ENCODE measurements around the gene CDY1.
"Not testable (repeated sequence)": the region's sequence is repeated elsewhere in the genome, so short reads cannot be mapped to it uniquely, and the experiment has no call there.

The CDY1 gene, protein sequence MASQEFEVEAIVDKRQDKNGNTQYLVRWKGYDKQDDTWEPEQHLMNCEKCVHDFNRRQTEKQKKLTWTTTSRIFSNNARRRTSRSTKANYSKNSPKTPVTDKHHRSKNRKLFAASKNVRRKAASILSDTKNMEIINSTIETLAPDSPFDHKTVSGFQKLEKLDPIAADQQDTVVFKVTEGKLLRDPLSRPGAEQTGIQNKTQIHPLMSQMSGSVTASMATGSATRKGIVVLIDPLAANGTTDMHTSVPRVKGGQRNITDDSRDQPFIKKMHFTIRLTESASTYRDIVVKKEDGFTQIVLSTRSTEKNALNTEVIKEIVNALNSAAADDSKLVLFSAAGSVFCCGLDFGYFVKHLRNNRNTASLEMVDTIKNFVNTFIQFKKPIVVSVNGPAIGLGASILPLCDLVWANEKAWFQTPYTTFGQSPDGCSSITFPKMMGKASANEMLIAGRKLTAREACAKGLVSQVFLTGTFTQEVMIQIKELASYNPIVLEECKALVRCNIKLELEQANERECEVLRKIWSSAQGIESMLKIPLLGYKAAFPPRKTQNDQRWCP

DNA sequence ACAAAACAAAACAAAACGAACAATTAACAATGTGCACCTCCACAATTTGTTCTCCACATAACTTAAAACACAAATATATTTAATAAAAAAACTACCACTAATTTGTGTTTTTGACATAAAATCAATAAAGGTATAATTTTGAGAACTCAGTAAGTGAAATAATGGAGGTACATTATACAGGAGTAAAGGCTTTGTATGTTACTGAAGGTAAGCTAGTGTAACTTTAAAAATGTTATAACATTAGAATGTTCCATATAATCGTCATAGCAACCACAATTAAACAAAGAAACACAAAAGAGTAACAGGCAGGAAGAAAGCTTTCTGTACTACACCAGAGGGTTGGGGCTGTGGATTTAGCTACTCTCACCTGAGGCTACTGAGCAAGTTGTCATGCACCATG, at the start of gene CDY1:
Gene CDY1 (plus strand): TSS at position 301 of the 400 bp plus-strand sequence. CDS start 326 bp downstream, outside the sequence.
- not testable (repeated sequence) for DNase-seq (ENCODE audit: low spot score)

DNA sequence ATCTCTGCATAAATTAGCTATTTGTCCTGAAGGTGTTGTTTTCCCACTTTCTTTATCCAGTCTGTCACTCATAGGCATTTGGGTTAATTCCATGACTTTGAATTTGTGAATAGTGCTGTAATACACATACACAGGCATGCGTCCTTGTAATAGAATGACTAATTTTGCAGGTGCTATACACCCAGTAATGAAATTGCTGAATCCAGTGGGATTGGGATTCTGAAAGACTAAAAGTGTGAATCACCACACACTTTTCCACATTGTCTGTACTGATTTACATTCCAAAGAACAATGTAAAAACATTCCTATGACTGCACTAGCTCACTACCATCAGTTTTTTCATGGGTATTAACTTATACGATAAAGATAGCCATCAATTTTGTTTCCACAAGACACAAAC, 28.6 kb upstream of the CDY1 start:
- DNase-seq (ENCODE audit: low spot score), result not testable (repeated sequence)

DNA sequence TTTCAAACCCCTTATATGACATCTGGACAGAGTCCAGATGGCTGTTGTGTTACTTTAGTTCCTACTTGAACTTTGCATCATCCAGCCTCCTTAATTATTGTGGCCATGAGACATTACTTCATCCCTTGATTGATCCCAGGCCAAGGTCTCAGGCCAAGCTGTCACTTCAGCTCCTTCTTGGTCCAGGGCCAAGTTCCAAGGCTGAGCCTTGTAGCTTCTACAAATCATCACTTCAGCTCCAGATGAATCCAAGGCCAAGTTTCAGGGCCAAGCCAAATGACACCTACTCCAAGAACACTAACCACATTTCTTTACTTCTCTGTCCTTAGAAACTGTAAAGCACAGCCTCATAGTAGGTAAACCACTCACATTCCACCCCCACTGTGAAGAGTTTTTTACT, 1.7 kb upstream of the CDY1 start:
- DNase-seq (ENCODE audit: low spot score), result not testable (repeated sequence)

DNA sequence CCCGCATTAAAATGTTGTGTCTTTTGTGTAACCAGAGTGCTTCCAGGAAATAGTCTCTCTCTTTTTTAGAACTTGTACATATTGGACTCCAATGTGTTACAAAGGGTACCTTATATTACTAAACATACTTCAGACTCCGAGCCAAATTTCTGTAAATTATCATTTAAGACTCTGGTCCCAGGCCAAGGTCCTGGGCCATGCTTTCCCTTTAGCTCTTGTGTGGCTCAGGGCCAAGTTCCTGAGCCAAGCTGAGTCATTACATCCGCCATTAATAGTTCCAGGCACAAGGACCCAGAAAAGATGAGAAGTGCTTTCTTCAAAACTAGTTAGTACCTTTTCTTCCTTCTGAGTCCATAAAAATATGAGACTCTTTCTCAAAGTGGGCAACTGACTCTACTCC, 4.6 kb downstream of the CDY1 start:
- not testable (repeated sequence) for DNase-seq (ENCODE audit: low spot score)

DNA sequence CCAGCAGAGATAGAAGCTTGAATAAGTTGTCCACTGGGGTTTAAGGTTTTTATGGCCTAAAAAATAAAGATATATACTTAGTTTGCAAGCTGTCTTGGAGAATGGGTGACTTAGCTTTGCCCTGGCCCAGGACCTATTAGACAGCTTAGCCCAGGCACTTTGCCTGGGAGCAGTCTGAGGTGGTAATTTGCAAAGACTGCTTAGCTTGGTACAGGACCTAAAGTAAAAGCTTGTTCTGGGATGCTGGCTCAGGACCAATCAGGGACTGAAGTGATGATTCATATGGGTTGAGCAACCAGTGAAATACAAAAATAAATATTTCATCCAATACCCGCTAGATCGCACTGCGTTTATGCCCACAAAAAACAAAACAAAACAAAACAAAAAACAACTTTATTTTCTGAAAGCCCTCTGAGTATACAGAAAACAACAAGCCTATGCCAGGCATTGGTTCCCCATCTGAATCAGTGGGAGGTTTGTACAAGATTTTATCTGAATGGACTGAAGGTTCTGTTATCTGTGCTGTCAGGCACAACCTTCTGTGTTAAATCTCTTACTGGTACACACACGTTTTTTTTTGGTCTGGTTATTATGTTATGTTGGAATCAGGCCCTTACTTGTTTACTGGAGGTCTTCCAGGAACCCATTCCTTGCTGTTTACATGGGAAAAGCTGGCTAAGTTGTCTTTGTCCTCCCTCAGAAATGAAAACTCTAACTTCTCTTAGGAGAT, 8.6 kb downstream of the CDY1 start:
- not testable (repeated sequence) for DNase-seq (ENCODE audit: low spot score)

DNA sequence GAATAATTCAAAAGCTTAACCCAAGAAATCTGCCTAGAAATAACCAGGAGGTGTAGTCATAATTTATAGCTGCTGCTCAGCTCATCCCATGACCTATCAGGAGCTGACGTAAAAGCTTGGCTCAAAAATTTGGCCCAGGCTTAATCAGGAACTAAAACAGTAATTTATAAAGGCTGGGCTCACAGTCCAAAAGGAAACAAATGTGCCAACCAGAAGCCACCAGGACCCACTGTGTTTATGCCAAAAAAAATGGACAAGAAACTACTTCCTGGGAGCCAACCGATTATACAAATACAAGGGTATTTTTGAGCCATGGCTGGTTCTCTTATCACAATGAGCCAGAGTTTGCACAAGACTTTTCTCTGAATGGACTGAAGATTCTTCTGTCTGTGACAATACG, 17.9 kb downstream of the CDY1 start:
- DNase-seq (ENCODE audit: low spot score), result not testable (repeated sequence)

DNA sequence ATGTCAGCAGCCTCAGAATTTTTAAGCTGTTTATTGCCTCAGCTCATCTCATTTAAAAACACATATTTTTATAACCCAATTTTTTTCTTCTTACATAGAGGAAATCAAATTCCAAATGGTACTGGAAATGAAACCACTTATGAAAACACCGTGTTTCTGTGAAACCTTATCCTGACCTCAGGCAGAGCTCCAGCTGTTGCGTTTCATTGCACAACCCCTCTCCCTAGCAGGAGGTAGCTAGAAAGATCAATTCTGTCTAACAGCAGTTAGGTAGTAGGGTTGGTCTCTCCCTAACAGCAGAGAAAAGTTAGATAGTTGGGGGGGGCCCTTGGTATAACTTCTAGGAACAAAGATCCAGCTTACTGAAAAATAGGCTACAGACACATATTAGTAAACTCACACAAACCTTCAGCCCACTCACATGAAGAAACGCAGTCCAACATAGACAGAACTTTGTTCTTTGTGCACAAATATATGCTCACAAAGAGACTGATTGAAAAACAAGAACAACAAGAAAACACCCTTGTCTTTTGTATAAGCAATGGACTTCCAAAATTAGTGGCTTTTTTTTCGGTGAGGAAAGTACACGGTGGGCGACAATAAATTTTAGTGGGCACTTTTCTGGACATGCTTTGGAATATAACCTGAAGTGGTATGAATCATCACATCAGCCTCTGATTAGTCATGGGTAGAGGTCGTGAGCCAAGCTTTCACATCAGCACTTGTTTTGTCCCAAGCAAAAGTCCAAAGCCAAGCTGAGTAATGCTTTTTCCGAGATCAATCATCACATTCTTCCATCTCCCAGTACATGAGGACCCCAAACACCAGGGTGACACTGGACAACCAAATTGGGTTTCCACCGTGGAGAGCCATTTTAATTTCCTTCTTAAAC, 21.4 kb downstream of the CDY1 start:
- DNase-seq (ENCODE audit: low spot score), result not testable (repeated sequence)

Measured in cerebellar cortex (tissue), 1 donor.